Esophagus muscularis mucosa (tissue), 3 donors: ENCODE results near the gene BNC2.

ENCODE experiments used
- CTCF ChIP-seq, 3 experiments: fragments of 200-600 bp in 2 of 3; fragments of 450-650 bp in 1 of 3; sonication (generic) in 2 of 3; IDR thresholded peaks; one replicate each; pipeline ENCODE4 v1.5.1; 2017 to 2019; ENCODE audit warnings: antibody characterized with exemption in 3 of 3, mild to moderate bottlenecking in 2 of 3, moderate library complexity in 1 of 3
- POLR2A ChIP-seq: fragments of 450-650 bp; IDR thresholded peaks from one replicate; pipeline ENCODE4 v1.6.1; 2017; ENCODE audit warnings: antibody characterized with exemption, moderate library complexity, mild to moderate bottlenecking, low read depth
- POLR2AphosphoS5 ChIP-seq, 2 donors: sonication (generic); formaldehyde crosslinking; IDR thresholded peaks; one replicate each; pipeline ENCODE4 v1.6.1; 2017; ENCODE audit warnings: antibody characterized with exemption in 2 of 2

DNA sequence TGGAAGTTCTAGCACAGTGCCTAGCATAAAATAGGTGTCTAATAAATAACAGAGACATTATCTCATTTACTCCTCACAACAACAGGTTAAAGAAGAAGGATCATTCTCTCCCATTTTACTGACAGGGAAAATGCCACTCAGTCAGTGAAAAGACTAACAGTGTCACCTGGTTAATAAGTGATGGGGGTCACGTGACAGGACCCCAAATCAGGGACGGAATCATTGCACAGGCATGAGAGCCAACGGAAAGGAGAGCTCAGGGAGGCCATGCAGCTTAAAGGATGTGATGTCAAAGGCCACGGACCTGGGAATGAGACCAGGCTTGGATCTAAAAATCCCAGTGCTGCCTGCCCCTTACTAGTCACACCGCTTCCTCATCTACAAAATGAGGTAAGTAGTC is 101.2 kb downstream of the BNC2 start:
- no peak for TF ChIP-seq CTCF (IDR thresholded peaks at IDR 0.05)
- TF ChIP-seq POLR2A: no peak
- no peak for TF ChIP-seq POLR2AphosphoS5 (IDR thresholded peaks at IDR 0.05)
